A673 (cell line): ENCODE data around the gene CLDN11.

Experiments used
- EZH2 ChIP-seq: fragments of 200-600 bp; sonication (generic); IDR thresholded peaks from 2 replicates; pipeline ENCODE4 v1.6.1; 2017; ENCODE audit warnings: borderline replicate concordance, low read depth, mild to moderate bottlenecking, mixed read lengths, antibody characterized with exemption, low read length; ENCODE audit not compliant: poor library complexity, severe bottlenecking
- TF ChIP-seq, protein P1 (sequence below): fragments of 300-800, 200-600 bp; sonication (generic); conservative IDR thresholded peaks from 2 replicates; pipeline ENCODE4 v1.5.1; 2017; ENCODE audit warnings: low read depth, mild to moderate bottlenecking, antibody characterized with exemption, low read length, moderate library complexity, mixed read lengths

DNA sequence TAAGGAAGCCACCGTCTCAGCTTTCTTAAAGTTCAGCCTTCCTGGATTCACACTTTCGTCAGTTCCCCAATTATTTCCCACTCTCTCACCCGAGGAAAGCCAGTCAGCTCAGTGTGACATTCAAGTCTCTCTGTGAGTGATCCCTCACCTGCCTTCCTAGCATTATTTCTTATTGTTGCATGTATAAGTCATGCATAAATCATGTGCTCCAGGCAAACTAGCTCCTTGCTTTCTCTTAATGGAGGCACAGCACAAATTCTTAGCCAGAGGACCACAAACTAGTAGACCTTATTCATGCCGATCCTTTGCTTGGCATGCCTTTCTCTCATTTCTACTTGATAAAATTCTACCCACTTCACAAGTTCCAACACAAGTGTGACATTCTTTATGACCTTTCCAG lies 44.3 kb downstream of the CLDN11 start:
- TF ChIP-seq EZH2, result no peak
- TF ChIP-seq, protein P1, sequence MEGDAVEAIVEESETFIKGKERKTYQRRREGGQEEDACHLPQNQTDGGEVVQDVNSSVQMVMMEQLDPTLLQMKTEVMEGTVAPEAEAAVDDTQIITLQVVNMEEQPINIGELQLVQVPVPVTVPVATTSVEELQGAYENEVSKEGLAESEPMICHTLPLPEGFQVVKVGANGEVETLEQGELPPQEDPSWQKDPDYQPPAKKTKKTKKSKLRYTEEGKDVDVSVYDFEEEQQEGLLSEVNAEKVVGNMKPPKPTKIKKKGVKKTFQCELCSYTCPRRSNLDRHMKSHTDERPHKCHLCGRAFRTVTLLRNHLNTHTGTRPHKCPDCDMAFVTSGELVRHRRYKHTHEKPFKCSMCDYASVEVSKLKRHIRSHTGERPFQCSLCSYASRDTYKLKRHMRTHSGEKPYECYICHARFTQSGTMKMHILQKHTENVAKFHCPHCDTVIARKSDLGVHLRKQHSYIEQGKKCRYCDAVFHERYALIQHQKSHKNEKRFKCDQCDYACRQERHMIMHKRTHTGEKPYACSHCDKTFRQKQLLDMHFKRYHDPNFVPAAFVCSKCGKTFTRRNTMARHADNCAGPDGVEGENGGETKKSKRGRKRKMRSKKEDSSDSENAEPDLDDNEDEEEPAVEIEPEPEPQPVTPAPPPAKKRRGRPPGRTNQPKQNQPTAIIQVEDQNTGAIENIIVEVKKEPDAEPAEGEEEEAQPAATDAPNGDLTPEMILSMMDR, result no peak
